ENCODE measurements around the gene ABCC1. TPM values are rescaled to one million over a fixed set of nuclear protein-coding genes. Genes with fewer than 3 reads are reported as not detected.

Gene ABCC1
- total RNA-seq, 1 experiment from 2014 or later, result 61.9 TPM

DNA sequence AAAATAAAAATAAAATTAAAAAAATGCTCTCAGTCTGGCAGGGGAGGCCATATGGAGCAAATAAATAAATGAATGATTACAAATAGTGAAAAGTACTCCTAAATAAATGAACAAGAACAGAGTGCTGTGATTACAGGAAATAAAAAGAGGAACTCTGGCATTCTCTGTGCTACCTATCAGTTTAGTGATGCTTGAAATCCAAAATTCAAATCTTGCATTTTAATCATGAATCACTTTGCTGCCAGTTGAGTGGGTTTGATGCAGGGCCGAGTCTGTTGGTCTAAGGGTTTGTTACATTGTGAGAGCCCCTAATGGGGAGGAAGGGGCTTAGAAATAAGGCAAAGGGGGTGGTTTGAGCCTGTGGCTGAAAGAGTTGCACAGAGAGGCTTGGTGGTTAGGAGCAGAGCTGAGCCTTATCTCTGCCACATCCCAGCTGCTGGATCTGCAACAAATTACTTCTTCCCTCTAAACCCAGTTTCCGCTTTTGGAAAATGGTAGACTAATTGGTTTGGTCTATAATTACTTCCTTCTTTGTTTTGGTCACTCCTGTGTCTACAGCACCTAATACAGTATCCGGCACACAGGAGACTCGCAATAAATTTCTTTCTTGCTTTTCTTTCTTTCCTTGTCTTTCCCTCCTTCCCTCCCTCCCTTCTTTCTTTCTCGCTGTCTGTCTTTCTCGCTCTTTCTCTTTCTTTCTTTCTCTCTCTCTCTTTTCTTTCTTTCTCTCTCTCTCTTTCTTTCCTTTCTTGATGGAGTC is 6.3 kb upstream of the ABCC1 start (continued):
- TF ChIP-seq, protein P1, sequence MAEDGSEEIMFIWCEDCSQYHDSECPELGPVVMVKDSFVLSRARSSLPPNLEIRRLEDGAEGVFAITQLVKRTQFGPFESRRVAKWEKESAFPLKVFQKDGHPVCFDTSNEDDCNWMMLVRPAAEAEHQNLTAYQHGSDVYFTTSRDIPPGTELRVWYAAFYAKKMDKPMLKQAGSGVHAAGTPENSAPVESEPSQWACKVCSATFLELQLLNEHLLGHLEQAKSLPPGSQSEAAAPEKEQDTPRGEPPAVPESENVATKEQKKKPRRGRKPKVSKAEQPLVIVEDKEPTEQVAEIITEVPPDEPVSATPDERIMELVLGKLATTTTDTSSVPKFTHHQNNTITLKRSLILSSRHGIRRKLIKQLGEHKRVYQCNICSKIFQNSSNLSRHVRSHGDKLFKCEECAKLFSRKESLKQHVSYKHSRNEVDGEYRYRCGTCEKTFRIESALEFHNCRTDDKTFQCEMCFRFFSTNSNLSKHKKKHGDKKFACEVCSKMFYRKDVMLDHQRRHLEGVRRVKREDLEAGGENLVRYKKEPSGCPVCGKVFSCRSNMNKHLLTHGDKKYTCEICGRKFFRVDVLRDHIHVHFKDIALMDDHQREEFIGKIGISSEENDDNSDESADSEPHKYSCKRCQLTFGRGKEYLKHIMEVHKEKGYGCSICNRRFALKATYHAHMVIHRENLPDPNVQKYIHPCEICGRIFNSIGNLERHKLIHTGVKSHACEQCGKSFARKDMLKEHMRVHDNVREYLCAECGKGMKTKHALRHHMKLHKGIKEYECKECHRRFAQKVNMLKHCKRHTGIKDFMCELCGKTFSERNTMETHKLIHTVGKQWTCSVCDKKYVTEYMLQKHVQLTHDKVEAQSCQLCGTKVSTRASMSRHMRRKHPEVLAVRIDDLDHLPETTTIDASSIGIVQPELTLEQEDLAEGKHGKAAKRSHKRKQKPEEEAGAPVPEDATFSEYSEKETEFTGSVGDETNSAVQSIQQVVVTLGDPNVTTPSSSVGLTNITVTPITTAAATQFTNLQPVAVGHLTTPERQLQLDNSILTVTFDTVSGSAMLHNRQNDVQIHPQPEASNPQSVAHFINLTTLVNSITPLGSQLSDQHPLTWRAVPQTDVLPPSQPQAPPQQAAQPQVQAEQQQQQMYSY (CRISPR knock-in tag; IDR thresholded peaks at IDR 0.05), result no peak
- TF ChIP-seq, protein P2, sequence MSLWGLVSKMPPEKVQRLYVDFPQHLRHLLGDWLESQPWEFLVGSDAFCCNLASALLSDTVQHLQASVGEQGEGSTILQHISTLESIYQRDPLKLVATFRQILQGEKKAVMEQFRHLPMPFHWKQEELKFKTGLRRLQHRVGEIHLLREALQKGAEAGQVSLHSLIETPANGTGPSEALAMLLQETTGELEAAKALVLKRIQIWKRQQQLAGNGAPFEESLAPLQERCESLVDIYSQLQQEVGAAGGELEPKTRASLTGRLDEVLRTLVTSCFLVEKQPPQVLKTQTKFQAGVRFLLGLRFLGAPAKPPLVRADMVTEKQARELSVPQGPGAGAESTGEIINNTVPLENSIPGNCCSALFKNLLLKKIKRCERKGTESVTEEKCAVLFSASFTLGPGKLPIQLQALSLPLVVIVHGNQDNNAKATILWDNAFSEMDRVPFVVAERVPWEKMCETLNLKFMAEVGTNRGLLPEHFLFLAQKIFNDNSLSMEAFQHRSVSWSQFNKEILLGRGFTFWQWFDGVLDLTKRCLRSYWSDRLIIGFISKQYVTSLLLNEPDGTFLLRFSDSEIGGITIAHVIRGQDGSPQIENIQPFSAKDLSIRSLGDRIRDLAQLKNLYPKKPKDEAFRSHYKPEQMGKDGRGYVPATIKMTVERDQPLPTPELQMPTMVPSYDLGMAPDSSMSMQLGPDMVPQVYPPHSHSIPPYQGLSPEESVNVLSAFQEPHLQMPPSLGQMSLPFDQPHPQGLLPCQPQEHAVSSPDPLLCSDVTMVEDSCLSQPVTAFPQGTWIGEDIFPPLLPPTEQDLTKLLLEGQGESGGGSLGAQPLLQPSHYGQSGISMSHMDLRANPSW (CRISPR knock-in tag; conservative IDR thresholded peaks at IDR 0.05; ENCODE audit: low read depth), result no peak
- no peak for TF ChIP-seq ATF1 (CRISPR knock-in tag; IDR thresholded peaks at IDR 0.05)
- TF ChIP-seq, protein P3, sequence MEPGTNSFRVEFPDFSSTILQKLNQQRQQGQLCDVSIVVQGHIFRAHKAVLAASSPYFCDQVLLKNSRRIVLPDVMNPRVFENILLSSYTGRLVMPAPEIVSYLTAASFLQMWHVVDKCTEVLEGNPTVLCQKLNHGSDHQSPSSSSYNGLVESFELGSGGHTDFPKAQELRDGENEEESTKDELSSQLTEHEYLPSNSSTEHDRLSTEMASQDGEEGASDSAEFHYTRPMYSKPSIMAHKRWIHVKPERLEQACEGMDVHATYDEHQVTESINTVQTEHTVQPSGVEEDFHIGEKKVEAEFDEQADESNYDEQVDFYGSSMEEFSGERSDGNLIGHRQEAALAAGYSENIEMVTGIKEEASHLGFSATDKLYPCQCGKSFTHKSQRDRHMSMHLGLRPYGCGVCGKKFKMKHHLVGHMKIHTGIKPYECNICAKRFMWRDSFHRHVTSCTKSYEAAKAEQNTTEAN (CRISPR knock-in tag; IDR thresholded peaks at IDR 0.05), result no peak
- TF ChIP-seq TP53 (CRISPR knock-in tag; IDR thresholded peaks at IDR 0.05), result no peak
- TF ChIP-seq NFATC4 (CRISPR knock-in tag; IDR thresholded peaks at IDR 0.05), result no peak

DNA sequence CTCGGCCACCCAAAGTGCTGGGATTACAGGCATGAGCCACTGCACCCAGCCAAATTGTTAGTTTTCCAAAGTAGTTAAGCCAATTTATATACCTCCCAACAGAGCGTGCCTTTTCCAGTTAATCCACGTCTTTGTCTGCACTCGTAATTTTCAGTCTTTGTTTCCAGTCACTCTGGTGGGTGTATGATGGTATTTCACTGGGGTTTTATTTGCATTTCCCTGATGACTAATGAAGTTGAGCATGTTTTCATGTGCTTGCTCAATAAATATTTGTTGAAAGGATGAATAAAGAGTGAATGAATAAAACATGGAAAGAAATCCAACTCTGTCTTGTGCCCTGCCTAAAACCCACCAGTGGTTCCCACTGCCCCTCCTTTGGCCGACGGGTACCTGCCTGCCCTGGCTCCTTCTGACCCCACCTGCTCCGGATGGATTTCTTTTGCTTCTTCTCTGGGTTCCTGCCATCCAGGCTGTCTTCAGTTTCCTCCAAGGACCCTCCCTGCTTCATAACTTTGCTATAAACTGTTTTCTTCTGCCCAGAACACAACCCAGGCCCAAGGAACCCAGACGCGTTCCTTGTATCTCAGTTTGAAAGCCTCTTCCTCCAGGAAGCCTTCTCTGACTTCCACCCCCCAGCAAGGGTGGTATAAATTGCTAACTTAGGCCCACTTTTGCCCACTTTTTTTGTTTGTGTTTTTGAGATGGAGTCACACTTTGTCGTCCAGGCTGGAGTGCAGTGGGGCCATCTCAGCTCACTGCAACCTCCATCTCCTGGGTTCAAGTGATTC is 3.0 kb upstream of the ABCC1 start:
- Mint-ChIP-seq H3K27me3 (ENCODE audit: low read depth) (no peaks in the 10 kb centered on the region), H3K36me3 (no peaks in the 10 kb centered on the region), H3K4me1 (peaks cover 21% of the 10 kb centered on the region), H3K4me3 (no peak overlapping the region), H3K9me3 (no peaks in the 10 kb centered on the region), H3K27ac (peak overlapping the region; percentile 86)
- POLR2A ChIA-PET, result no interaction called here
- CTCF ChIA-PET, result interaction anchor here (1.2 kb wide), 1 partner anchor 71 kb away, joined by 4 read pairs; no protein-coding TSS in a partner anchor
- TF ChIP-seq ZNF317 (CRISPR knock-in tag; IDR thresholded peaks at IDR 0.05; ENCODE audit: borderline replicate concordance, low read depth) (no peak), GABPB1 (CRISPR knock-in tag; IDR thresholded peaks at IDR 0.05) (peak; percentile 34; the same call in 1 of the 2 replicates), ZNF121 (CRISPR knock-in tag; IDR thresholded peaks at IDR 0.05) (no peak), GRHL2 (CRISPR knock-in tag; IDR thresholded peaks at IDR 0.05; ENCODE audit: insufficient replicate concordance, severe bottlenecking) (no peak), GTF2I (CRISPR knock-in tag; conservative IDR thresholded peaks at IDR 0.05) (no peak), RORB (CRISPR knock-in tag; IDR thresholded peaks at IDR 0.05) (no peak)
- TF ChIP-seq, protein P4, sequence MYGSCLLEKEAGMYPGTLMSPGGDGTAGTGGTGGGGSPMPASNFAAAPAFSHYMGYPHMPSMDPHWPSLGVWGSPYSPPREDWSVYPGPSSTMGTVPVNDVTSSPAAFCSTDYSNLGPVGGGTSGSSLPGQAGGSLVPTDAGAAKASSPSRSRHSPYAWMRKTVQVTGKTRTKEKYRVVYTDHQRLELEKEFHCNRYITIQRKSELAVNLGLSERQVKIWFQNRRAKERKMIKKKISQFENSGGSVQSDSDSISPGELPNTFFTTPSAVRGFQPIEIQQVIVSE (CRISPR knock-in tag; IDR thresholded peaks at IDR 0.05; ENCODE audit: borderline replicate concordance), result no peak
- TF ChIP-seq, protein P5, sequence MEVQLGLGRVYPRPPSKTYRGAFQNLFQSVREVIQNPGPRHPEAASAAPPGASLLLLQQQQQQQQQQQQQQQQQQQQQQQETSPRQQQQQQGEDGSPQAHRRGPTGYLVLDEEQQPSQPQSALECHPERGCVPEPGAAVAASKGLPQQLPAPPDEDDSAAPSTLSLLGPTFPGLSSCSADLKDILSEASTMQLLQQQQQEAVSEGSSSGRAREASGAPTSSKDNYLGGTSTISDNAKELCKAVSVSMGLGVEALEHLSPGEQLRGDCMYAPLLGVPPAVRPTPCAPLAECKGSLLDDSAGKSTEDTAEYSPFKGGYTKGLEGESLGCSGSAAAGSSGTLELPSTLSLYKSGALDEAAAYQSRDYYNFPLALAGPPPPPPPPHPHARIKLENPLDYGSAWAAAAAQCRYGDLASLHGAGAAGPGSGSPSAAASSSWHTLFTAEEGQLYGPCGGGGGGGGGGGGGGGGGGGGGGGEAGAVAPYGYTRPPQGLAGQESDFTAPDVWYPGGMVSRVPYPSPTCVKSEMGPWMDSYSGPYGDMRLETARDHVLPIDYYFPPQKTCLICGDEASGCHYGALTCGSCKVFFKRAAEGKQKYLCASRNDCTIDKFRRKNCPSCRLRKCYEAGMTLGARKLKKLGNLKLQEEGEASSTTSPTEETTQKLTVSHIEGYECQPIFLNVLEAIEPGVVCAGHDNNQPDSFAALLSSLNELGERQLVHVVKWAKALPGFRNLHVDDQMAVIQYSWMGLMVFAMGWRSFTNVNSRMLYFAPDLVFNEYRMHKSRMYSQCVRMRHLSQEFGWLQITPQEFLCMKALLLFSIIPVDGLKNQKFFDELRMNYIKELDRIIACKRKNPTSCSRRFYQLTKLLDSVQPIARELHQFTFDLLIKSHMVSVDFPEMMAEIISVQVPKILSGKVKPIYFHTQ (CRISPR knock-in tag; IDR thresholded peaks at IDR 0.05), result no peak
- DNase-seq (ENCODE audit: low spot score) (no peak), ATAC-seq (no peak)

Data from WTC11 (cell line).